Left renal cortex interstitium (tissue), 4 donors: ENCODE data around the gene LRRN4. TPM values are rescaled to one million over a fixed set of nuclear protein-coding genes. Genes with fewer than 3 reads are reported as not detected.
"Not testable (repeated sequence)": the region's sequence is repeated elsewhere in the genome, so short reads cannot be mapped to it uniquely, and the experiment has no call there.

Experiments used
- DNase-seq, 4 donors: peaks; one replicate each; pipeline ENCODE4 v3.0.0-alpha.2; 2013; ENCODE audit warnings: low read depth in 4 of 4, low spot score in 2 of 4, missing footprints in 1 of 4
- polyA plus RNA-seq, 4 donors: library from polyadenylated mRNA; unstranded; fragments of 120-200 nt; gene quantifications; one replicate each; pipeline ENCODE4 v1.2.1, GENCODE V29; 2013; ENCODE audit not compliant: insufficient read length in 4 of 4

The LRRN4 gene
- polyA plus RNA-seq, 4 donors, result 8.8 to 20.2 (median 13.9) TPM

GRCh38 chr20:6034134-6034969 lies 19.5 kb downstream of the LRRN4 start:
- DNase-seq, result no peak

GRCh38 chr20:6032907-6033306 lies 21.0 kb downstream of the LRRN4 start:
- DNase-seq, result not testable (repeated sequence)

GRCh38 chr20:6030453-6031080 lies 23.3 kb downstream of the LRRN4 start:
- DNase-seq, result no peak

- no peak for DNase-seq
Measured at GRCh38 chr20:6029538-6029937, 24.3 kb downstream of the LRRN4 start.

GRCh38 chr20:6028818-6029217 lies 25.0 kb downstream of the LRRN4 start:
- DNase-seq, result no peak

- no peak for DNase-seq
Measured at GRCh38 chr20:6026051-6026450, 27.8 kb downstream of the LRRN4 start.

- no peak for DNase-seq
Measured at GRCh38 chr20:6024768-6025167, 29.1 kb downstream of the LRRN4 start.

GRCh38 chr20:6017880-6018279 lies 36.0 kb downstream of the LRRN4 start:
- no peak for DNase-seq

GRCh38 chr20:6017467-6017866 lies 36.4 kb downstream of the LRRN4 start:
- no peak for DNase-seq

- DNase-seq, result no peak
Measured at GRCh38 chr20:6014957-6015356, 38.9 kb downstream of the LRRN4 start.

GRCh38 chr20:6014017-6014416 lies 39.8 kb downstream of the LRRN4 start:
- DNase-seq, result no peak

GRCh38 chr20:6012179-6012578 lies 41.7 kb downstream of the LRRN4 start:
- no peak for DNase-seq

- no peak for DNase-seq
Measured at GRCh38 chr20:6008254-6008653, 45.6 kb downstream of the LRRN4 start.

- peak in 1 of 4 donors; percentile 3 for DNase-seq
Measured at GRCh38 chr20:6007529-6008103, 46.2 kb downstream of the LRRN4 start.

GRCh38 chr20:6007094-6007528 lies 46.7 kb downstream of the LRRN4 start:
- peak in 1 of 4 donors; percentile 6 for DNase-seq

- DNase-seq, result peak in 1 of 4 donors; percentile 2
Measured at GRCh38 chr20:6006603-6006949, 47.3 kb downstream of the LRRN4 start.

GRCh38 chr20:6000871-6001270 lies 53.0 kb downstream of the LRRN4 start:
- no peak for DNase-seq

- DNase-seq, result no peak
Measured at GRCh38 chr20:5999783-6000182, 54.1 kb downstream of the LRRN4 start.

GRCh38 chr20:5996765-5997164 lies 57.1 kb downstream of the LRRN4 start:
- no peak for DNase-seq

GRCh38 chr20:5991623-5992441 lies 62.0 kb downstream of the LRRN4 start:
- DNase-seq, result no peak

GRCh38 chr20:5990946-5991345 lies 62.9 kb downstream of the LRRN4 start:
- no peak for DNase-seq
